Trophoblast cell (in vitro differentiated cells and primary cell): ENCODE measurements around the gene YJEFN3.

ENCODE experiments used
- DNase-seq, 2 donors: peaks; one replicate each; pipeline ENCODE4 v3.0.0-alpha.2; 2016
- H2AFZ ChIP-seq: 2 replicates; pipeline ENCODE4 v1.6.1; 2013; ENCODE audit warnings: low read length, moderate library complexity, mild to moderate bottlenecking; ENCODE audit not compliant: insufficient read depth, poor library complexity
- H2AK5ac ChIP-seq: 2 replicates; pipeline ENCODE4 v1.6.1; 2013; ENCODE audit warnings: mild to moderate bottlenecking, low read length
- H2BK120ac ChIP-seq: 2 replicates; pipeline ENCODE4 v1.6.1; 2013; ENCODE audit warnings: low read length, mild to moderate bottlenecking, moderate library complexity; ENCODE audit not compliant: insufficient read depth, poor library complexity
- H2BK12ac ChIP-seq: 2 replicates; pipeline ENCODE4 v1.6.1; 2013; ENCODE audit warnings: mild to moderate bottlenecking, low read length, moderate library complexity
- H2BK5ac ChIP-seq: 2 replicates; pipeline ENCODE4 v1.6.1; 2013; ENCODE audit warnings: low read length, low read depth, moderate library complexity, mild to moderate bottlenecking; ENCODE audit not compliant: poor library complexity
- H3K14ac ChIP-seq: 2 replicates; pipeline ENCODE4 v1.6.1; 2013; ENCODE audit warnings: mild to moderate bottlenecking, low read length
- H3K18ac ChIP-seq: 2 replicates; pipeline ENCODE4 v1.6.1; 2013; ENCODE audit warnings: mild to moderate bottlenecking, low read length
- H3K23ac ChIP-seq: 2 replicates; pipeline ENCODE4 v1.6.1; 2013; ENCODE audit warnings: low read length
- H3K27ac ChIP-seq: 2 replicates; pipeline ENCODE4 v1.5.1; 2013; ENCODE audit warnings: low read depth, mild to moderate bottlenecking, inconsistent platforms, low read length, moderate library complexity
- H3K27me3 ChIP-seq: 2 replicates; pipeline ENCODE4 v1.6.1; 2013; ENCODE audit warnings: inconsistent platforms, mild to moderate bottlenecking, low read length, moderate library complexity; ENCODE audit not compliant: insufficient read depth
- H3K36me3 ChIP-seq, 2 experiments: 1 replicate in 1 of 2; 2 replicates in 1 of 2; pipeline ENCODE4 v1.6.1; 2013; ENCODE audit warnings: low read length in 2 of 2, mild to moderate bottlenecking in 2 of 2, moderate library complexity in 1 of 2; ENCODE audit not compliant: insufficient read depth in 2 of 2, control insufficient read depth in 1 of 2
- H3K4ac ChIP-seq: 2 replicates; pipeline ENCODE4 v1.6.1; 2013; ENCODE audit warnings: low read depth, mild to moderate bottlenecking, low read length, moderate library complexity
- H3K4me1 ChIP-seq, 2 experiments: 1 replicate in 1 of 2; 2 replicates in 1 of 2; pipeline ENCODE4 v1.6.1; 2013; ENCODE audit warnings: low read length in 2 of 2, mild to moderate bottlenecking in 2 of 2, moderate library complexity in 1 of 2; ENCODE audit not compliant: insufficient read depth in 2 of 2, control insufficient read depth in 1 of 2
- H3K4me2 ChIP-seq: 2 replicates; pipeline ENCODE4 v1.6.1; 2013; ENCODE audit warnings: inconsistent platforms, mild to moderate bottlenecking, low read length, moderate library complexity
- H3K4me3 ChIP-seq: 2 replicates; pipeline ENCODE4 v1.5.1; 2013; ENCODE audit warnings: mild to moderate bottlenecking, low read depth, low read length, inconsistent platforms
- H3K79me1 ChIP-seq: one replicate; pipeline ENCODE4 v1.6.1; 2013; ENCODE audit warnings: low read length
- H3K79me2 ChIP-seq: 2 replicates; pipeline ENCODE4 v1.6.1; 2013; ENCODE audit warnings: low read length, mild to moderate bottlenecking; ENCODE audit not compliant: control insufficient read depth, insufficient read depth, poor library complexity
- H3K9ac ChIP-seq: 2 replicates; pipeline ENCODE4 v1.6.1; 2013; ENCODE audit warnings: mild to moderate bottlenecking, low read length
- H3K9me3 ChIP-seq: 2 replicates; pipeline ENCODE4 v1.6.1; 2013; ENCODE audit warnings: low read depth, mild to moderate bottlenecking, control low read depth, inconsistent platforms, low read length; ENCODE audit not compliant: insufficient read depth
- H4K12ac ChIP-seq: 2 replicates; pipeline ENCODE4 v1.6.1; 2013; ENCODE audit warnings: low read depth, mild to moderate bottlenecking, low read length, moderate library complexity
- H4K8ac ChIP-seq: 2 replicates; pipeline ENCODE4 v1.6.1; 2013; ENCODE audit warnings: low read depth, mild to moderate bottlenecking, low read length, moderate library complexity
- H4K91ac ChIP-seq: one replicate; pipeline ENCODE4 v1.6.1; 2013; ENCODE audit warnings: low read depth, mild to moderate bottlenecking, low read length, moderate library complexity
- WGBS: extraction: QIAGEN DNeasy Blood & Tissue Kit; methylation state at CpG from one replicate; pipeline ENCODE4 v1.1.7; 2013; ENCODE audit warnings: missing lambda C conversion rate; ENCODE audit not compliant: insufficient read length, insufficient coverage; ENCODE audit errors: extremely low coverage; 5-methylcytosine and 5-hydroxymethylcytosine counted together

YJEFN3 gene

DNA sequence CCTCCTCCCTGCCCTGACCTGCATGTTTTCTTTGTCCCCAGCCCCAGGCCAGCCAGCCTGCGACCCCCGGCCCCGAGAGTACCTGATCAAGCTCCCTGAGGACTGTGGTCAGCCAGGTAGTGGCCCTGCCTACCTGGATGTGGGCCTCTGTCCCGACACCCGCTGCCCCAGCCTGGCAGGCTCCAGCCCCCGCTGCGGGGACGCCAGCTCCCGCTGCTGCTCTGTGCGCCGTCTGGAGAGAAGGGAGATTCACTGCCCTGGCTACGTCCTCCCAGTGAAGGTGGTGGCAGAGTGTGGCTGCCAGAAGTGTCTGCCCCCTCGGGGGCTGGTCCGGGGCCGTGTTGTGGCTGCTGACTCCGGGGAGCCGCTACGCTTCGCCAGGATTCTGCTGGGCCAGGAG is 14.9 kb downstream of the YJEFN3 start:
- no peak overlapping the region for H3K14ac ChIP-seq
- H3K36me3 ChIP-seq = peaks cover 3 to 6% of the 10 kb centered on the region in 2 experiments
- H2BK5ac ChIP-seq = no peak overlapping the region
- H3K18ac ChIP-seq = no peak overlapping the region
- no peak overlapping the region for H2BK120ac ChIP-seq
- no peak overlapping the region for H4K91ac ChIP-seq
- H3K27ac ChIP-seq = no peak overlapping the region
- H4K12ac ChIP-seq = no peak overlapping the region
- no peak overlapping the region for H2BK12ac ChIP-seq
- no peak overlapping the region for H3K4ac ChIP-seq
- H4K8ac ChIP-seq = no peak overlapping the region
- H3K9ac ChIP-seq = no peak overlapping the region
- H3K23ac ChIP-seq = no peak overlapping the region
- peaks cover 3% of the 10 kb centered on the region for H3K27me3 ChIP-seq
- peaks cover 0 to 2% of the 10 kb centered on the region in 2 experiments for H3K4me1 ChIP-seq
- peaks cover 15% of the 10 kb centered on the region for H3K9me3 ChIP-seq
- H3K4me2 ChIP-seq = no peak overlapping the region
- no peak for DNase-seq
- no peak overlapping the region for H2AK5ac ChIP-seq
- no peaks in the 10 kb centered on the region for H3K79me1 ChIP-seq
- no peaks in the 10 kb centered on the region for H3K79me2 ChIP-seq
- no peak overlapping the region for H3K4me3 ChIP-seq
- no peak overlapping the region for H2AFZ ChIP-seq
- no CpG with 5 or more reads among the region's 19 CpGs for WGBS

DNA sequence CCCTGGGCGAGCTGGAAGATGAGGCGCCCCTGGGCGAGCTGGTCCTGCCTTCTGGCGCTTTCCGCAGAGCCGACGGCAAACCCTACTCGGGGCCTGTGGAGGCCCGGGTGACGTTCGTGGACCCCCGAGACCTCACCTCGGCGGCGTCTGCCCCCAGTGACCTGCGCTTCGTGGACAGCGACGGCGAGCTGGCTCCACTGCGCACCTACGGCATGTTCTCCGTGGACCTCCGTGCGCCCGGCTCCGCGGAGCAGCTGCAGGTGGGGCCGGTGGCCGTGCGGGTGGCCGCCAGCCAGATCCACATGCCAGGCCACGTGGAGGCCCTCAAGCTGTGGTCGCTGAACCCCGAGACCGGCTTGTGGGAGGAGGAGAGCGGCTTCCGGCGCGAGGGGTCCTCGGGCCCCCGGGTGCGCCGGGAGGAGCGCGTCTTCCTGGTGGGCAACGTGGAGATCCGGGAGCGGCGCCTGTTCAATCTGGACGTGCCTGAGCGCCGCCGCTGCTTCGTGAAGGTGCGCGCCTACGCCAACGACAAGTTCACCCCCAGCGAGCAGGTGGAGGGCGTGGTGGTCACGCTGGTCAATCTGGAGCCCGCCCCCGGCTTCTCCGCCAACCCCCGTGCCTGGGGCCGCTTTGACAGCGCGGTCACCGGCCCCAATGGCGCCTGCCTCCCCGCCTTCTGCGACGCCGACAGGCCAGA is 15.7 kb downstream of the YJEFN3 start:
- H4K91ac ChIP-seq = no peak overlapping the region
- H4K8ac ChIP-seq = no peak overlapping the region
- no peaks in the 10 kb centered on the region for H3K79me2 ChIP-seq
- H2AK5ac ChIP-seq = no peak overlapping the region
- no peak overlapping the region for H2BK5ac ChIP-seq
- no peak overlapping the region for H3K27ac ChIP-seq
- DNase-seq = no peak
- no peak overlapping the region for H3K14ac ChIP-seq
- no CpG with 5 or more reads among the region's 75 CpGs for WGBS
- no peak overlapping the region for H3K4me3 ChIP-seq
- no peak overlapping the region for H3K18ac ChIP-seq
- no peak overlapping the region for H2BK12ac ChIP-seq
- H3K36me3 ChIP-seq = peaks cover 3 to 6% of the 10 kb centered on the region in 2 experiments
- H3K9ac ChIP-seq = no peak overlapping the region
- no peaks in the 10 kb centered on the region for H3K4me1 ChIP-seq
- H3K4ac ChIP-seq = no peak overlapping the region
- peaks cover 15% of the 10 kb centered on the region for H3K9me3 ChIP-seq
- no peak overlapping the region for H2AFZ ChIP-seq
- no peak overlapping the region for H4K12ac ChIP-seq
- no peak overlapping the region for H3K4me2 ChIP-seq
- no peak overlapping the region for H3K23ac ChIP-seq
- no peak overlapping the region for H2BK120ac ChIP-seq
- no peaks in the 10 kb centered on the region for H3K79me1 ChIP-seq
- no peaks in the 10 kb centered on the region for H3K27me3 ChIP-seq

DNA sequence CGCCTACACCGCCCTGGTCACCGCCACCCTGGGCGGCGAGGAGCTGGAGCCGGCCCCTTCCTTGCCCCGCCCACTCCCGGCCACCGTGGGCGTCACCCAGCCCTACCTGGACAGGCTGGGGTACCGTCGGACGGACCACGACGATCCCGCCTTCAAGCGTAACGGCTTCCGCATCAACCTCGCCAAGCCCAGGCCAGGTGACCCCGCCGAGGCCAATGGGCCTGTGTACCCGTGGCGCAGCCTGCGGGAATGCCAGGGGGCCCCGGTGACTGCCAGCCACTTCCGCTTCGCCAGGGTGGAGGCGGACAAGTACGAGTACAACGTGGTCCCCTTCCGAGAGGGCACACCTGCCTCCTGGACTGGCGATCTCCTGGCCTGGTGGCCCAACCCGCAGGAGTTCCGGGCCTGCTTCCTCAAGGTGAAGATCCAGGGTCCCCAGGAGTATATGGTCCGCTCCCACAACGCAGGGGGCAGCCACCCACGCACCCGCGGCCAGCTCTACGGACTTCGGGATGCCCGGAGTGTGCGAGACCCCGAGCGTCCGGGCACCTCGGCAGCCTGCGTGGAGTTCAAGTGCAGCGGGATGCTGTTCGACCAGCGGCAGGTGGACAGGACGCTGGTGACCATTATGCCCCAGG is 16.4 kb downstream of the YJEFN3 start:
- Histone ChIP-seq H3K14ac (no peak overlapping the region), H3K36me3 (peaks cover 3 to 6% of the 10 kb centered on the region in 2 experiments), H2BK120ac (no peak overlapping the region), H2AFZ (no peak overlapping the region), H3K9me3 (peaks cover 15% of the 10 kb centered on the region), H4K91ac (no peak overlapping the region), H3K4me2 (no peak overlapping the region), H2BK5ac (no peak overlapping the region), H2AK5ac (no peak overlapping the region), H3K27me3 (no peaks in the 10 kb centered on the region), H3K27ac (no peak overlapping the region), H4K12ac (no peak overlapping the region), H3K4ac (no peak overlapping the region), H3K4me1 (peaks cover 0 to 1% of the 10 kb centered on the region in 2 experiments), H2BK12ac (no peak overlapping the region), H4K8ac (no peak overlapping the region), H3K4me3 (no peak overlapping the region), H3K79me1 (no peaks in the 10 kb centered on the region), H3K23ac (no peak overlapping the region), H3K9ac (no peak overlapping the region), H3K79me2 (no peaks in the 10 kb centered on the region), H3K18ac (no peak overlapping the region)
- DNase-seq = no peak
- no CpG with 5 or more reads among the region's 53 CpGs for WGBS

DNA sequence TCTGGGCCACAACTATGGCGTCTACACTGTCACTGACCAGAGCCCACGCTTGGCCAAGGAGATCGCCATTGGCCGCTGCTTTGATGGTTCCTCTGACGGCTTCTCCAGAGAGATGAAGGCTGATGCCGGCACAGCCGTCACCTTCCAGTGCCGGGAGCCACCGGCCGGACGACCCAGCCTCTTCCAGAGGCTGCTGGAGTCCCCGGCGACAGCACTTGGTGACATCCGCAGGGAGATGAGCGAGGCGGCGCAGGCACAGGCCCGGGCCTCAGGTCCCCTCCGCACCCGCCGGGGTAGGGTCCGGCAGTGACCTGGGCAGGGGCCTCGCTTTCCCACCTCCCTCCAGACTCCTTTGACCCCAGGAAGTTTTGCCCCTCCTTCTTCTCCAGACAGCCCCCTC is 17.0 kb downstream of the YJEFN3 start:
- Histone ChIP-seq H3K4ac (no peak overlapping the region), H3K4me2 (no peak overlapping the region), H2BK120ac (no peak overlapping the region), H3K23ac (no peak overlapping the region), H4K8ac (no peak overlapping the region), H3K9me3 (peaks cover 9% of the 10 kb centered on the region), H3K79me2 (no peaks in the 10 kb centered on the region), H3K18ac (no peak overlapping the region), H2BK5ac (no peak overlapping the region), H3K9ac (no peak overlapping the region), H2AFZ (no peak overlapping the region), H3K36me3 (peaks cover 3 to 6% of the 10 kb centered on the region in 2 experiments), H3K27me3 (no peaks in the 10 kb centered on the region), H2BK12ac (no peak overlapping the region), H4K12ac (no peak overlapping the region), H3K4me3 (no peak overlapping the region), H3K4me1 (peaks cover 5 to 8% of the 10 kb centered on the region in 2 experiments), H4K91ac (no peak overlapping the region), H3K27ac (no peak overlapping the region), H3K79me1 (no peaks in the 10 kb centered on the region), H2AK5ac (no peak overlapping the region), H3K14ac (no peak overlapping the region)
- WGBS = no CpG with 5 or more reads among the region's 23 CpGs
- no peak for DNase-seq
